Effector memory CD4-positive, alpha-beta T cell (primary cell): ENCODE measurements around the gene HIRA.

Experiments used
- DNase-seq, 3 donors: peaks; one replicate each; pipeline ENCODE4 v3.0.0-alpha.2; 2020
- H3K27ac ChIP-seq: 2 replicates; pipeline ENCODE4 v1.7.0; 2013; ENCODE audit warnings: mild to moderate bottlenecking, low read length, moderate library complexity; ENCODE audit not compliant: insufficient read depth, poor library complexity, severe bottlenecking
- H3K27me3 ChIP-seq: replicated peaks from 2 replicates; pipeline ENCODE4 v1.7.0; 2013; ENCODE audit warnings: mild to moderate bottlenecking, low read length; ENCODE audit not compliant: insufficient read depth, control insufficient read depth, poor library complexity, severe bottlenecking
- H3K36me3 ChIP-seq: 2 replicates; pipeline ENCODE4 v1.7.0; 2013; ENCODE audit warnings: mild to moderate bottlenecking, low read length, moderate library complexity; ENCODE audit not compliant: control insufficient read depth, insufficient read depth
- H3K4me1 ChIP-seq: 2 replicates; pipeline ENCODE4 v1.7.0; 2013; ENCODE audit warnings: low read length, mild to moderate bottlenecking; ENCODE audit not compliant: control insufficient read depth, insufficient read depth, poor library complexity, severe bottlenecking
- H3K4me3 ChIP-seq: 2 replicates; pipeline ENCODE4 v1.7.0; 2013; ENCODE audit warnings: low read length, low read depth, mild to moderate bottlenecking; ENCODE audit not compliant: insufficient read depth, poor library complexity, severe bottlenecking
- H3K9me3 ChIP-seq: 2 replicates; pipeline ENCODE4 v1.7.0; 2013; ENCODE audit warnings: mild to moderate bottlenecking, low read length, moderate library complexity; ENCODE audit not compliant: control insufficient read depth

The HIRA gene

DNA sequence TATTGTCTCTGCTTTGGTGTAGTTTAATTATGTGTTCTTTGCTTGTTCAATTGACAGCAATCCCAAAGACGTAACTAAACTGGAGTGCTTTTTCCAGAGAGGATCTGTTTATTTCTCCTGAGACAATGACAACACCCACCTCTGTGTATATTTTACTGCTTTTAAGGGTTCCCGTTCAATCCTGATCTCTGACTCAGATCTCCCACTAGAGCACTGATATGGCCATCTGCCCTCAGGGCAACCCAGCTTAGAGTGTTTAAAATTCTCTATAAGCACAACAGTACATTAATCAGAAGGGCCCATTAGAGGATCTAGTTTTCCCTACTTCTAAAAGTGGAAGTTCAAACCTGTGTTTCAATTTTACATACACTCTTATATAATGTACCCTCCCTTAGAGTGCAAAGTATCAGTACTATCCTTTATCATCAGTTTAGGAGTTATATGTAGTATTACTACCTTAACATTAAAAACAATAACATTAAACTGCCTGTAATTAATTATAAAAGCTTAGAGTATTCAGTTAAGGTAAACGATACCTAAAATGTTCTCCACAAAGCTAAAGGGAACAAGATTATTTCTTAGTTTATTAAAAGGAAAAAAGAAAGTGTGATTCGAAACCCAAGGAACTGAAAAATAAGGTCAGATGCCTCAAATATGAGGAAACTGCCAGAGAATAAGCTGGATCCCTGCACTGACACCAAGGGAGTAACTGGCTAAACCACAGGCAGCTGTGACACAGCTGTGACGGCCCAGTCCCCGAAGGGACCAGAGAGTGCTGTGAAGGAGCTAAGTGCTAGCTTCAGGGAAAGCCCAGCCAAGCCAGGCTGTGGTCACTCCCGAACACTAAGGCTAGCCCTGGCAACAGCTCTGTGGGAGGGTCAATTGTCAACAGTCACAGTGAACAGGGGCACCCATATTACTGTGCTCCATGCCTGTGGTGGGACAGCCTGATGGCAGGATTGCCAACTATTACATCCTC lies 32.2 kb upstream of the HIRA start:
- Histone ChIP-seq H3K4me1 (no peaks in the 10 kb centered on the region), H3K9me3 (no peaks in the 10 kb centered on the region), H3K27me3 (no peaks in the 10 kb centered on the region), H3K36me3 (peaks cover 42% of the 10 kb centered on the region), H3K4me3 (no peak overlapping the region), H3K27ac (no peak overlapping the region)
- DNase-seq: no peak

DNA sequence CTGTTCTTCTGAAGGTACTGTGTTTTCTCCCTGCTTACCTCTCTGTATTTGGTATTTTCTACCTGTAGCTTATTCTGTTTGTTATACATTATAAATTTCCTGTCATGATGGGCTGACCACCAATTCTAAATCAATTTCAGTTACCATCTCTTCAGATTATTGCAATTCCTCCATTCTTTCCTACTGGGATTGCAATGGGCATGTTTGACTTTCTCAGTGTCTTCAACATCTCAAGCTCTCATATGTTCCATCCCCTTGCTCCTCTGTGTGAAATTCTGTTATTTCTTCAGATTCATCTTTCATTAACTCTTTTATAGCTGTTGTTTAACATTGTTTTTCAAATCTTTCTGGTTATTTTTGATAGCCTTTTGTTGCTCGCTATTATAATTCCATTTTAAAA lies 31.5 kb upstream of the HIRA start:
- Histone ChIP-seq H3K36me3 (peaks cover 38% of the 10 kb centered on the region), H3K4me1 (no peaks in the 10 kb centered on the region), H3K4me3 (no peak overlapping the region), H3K27ac (no peak overlapping the region), H3K27me3 (no peaks in the 10 kb centered on the region), H3K9me3 (no peaks in the 10 kb centered on the region)
- no peak for DNase-seq

DNA sequence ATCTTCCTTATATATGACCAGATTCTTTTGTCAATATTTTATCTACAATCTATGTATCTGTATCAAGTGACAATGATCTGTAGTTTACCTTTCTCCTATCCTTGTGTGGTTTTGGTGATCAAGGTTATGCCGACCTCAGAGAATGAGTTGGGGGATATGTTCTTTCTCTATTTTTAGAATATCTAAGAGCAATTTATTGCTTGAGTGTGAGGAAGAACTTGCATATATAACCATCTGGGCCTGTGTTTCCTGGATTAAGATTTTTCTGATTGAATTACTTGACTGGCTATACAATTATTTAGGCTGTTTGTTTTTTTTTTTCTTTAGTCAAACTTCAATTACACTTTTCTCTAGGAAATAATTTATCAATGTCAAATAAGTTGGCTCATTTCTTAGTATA lies 30.0 kb upstream of the HIRA start:
- Histone ChIP-seq H3K27ac (no peak overlapping the region), H3K36me3 (peaks cover 36% of the 10 kb centered on the region), H3K4me3 (no peak overlapping the region), H3K9me3 (no peaks in the 10 kb centered on the region), H3K4me1 (no peaks in the 10 kb centered on the region), H3K27me3 (no peaks in the 10 kb centered on the region)
- DNase-seq: no peak

DNA sequence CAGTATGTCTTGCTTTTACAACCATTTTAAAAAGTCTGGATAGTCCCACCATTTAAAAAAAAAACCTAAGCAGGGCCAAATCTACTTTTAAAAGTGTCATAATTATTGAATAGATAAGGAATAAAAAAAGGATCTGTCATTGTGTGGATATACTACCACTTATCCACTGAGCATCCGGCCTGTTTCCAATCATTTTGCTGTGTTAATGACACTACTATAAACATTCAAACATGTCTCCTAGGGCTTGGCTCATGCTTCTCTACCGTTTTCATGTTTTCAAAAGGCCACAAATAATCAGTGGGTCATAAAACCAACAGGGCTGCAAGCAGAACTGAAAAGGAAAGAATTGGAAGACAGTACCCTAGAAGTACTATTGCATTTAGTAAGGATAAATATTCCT lies 28.5 kb upstream of the HIRA start:
- Histone ChIP-seq H3K27me3 (no peaks in the 10 kb centered on the region), H3K4me1 (no peaks in the 10 kb centered on the region), H3K9me3 (no peaks in the 10 kb centered on the region), H3K27ac (no peak overlapping the region), H3K36me3 (peaks cover 37% of the 10 kb centered on the region), H3K4me3 (no peak overlapping the region)
- no peak for DNase-seq

DNA sequence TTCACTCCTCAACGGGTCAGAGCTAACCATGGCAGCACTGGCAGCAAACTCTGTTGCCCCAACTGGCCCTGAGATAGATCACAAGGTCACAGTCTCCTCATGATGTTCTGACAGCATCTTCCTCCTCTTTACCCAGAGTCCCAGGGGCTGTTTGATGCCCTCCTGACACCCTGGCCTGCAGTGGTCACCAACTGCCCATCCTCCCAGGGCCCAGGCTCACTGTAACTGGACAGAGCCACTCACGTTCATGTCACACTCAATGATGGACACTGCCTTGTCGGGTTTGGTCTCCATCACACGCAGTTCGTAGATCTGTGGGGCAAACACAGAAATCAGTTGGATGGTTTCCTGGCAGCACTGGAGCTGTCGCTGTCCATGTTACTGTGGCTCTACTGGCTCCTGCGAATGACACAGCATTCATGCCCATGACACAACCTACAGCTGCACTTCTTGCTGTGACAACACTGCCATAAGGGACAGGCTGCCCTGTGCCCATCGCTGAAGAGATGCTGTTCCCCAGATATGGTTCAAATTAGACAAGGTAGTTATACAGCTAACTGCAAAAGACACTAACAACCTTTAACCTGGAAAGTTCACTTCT lies 26.4 kb upstream of the HIRA start:
- H3K9me3 ChIP-seq: no peaks in the 10 kb centered on the region
- H3K36me3 ChIP-seq: peaks cover 50% of the 10 kb centered on the region
- no peak overlapping the region for H3K4me3 ChIP-seq
- no peaks in the 10 kb centered on the region for H3K27me3 ChIP-seq
- H3K4me1 ChIP-seq: no peaks in the 10 kb centered on the region
- no peak overlapping the region for H3K27ac ChIP-seq
- no peak for DNase-seq

DNA sequence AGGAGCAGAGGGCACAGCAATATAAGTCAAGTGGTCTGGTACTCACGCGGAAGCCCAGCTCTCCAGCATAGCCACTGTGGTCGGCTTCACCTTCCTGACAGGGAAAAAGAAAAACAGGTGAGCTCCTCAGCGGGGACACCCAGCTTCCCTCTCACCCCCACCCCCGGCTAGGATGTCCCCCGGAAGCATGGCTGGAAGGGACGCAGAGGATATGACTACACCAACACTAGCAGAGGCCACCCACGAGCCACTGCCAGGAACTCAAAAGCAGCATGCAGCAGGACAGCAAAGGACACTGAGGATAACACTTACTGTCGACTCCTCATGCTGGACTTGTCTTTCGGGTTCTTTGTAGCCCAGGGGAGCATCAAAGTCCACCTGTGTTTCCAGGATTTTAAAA lies 25.0 kb upstream of the HIRA start:
- Histone ChIP-seq H3K4me1 (no peaks in the 10 kb centered on the region), H3K27me3 (no peaks in the 10 kb centered on the region), H3K36me3 (peaks cover 62% of the 10 kb centered on the region), H3K27ac (no peak overlapping the region), H3K9me3 (no peaks in the 10 kb centered on the region), H3K4me3 (no peak overlapping the region)
- DNase-seq: no peak

DNA sequence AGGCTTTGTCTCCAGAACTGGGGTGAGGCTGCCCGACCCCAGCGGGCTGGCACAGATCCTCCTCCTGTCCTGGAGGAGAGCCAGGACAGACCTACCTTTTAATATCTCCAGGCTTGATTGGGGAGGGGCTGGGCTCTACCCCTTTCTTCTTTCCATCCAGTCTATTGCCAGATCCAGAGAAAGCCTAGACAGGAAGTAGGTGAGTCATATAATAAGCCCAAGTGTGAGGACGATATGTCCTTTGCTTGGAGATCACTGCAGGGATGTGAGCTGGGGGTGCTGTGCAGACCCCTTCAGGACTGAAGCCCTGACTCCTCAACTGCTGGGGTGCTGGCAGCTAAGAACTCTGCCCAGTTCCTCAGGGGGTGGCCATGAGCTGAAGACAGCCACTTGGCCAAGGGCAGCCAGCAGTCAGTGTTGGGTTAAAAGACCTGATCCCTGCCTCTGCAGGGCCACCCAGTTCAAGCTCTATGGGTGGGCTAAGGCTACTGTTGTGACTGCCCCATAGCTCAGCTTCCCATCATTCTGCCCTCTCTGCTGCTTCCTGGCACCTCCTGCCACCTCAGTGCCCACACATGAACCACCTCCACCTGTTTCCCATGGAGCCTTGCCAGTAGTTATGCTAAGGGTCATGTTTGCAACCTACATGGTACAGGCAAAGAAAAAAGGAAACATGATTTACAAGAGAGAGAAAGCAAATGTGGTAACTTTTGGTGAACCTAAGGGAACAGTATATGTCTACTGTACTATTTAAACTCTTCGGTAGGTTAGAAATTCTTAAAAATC lies 24.2 kb upstream of the HIRA start:
- H3K36me3 ChIP-seq: peaks cover 62% of the 10 kb centered on the region
- no peak overlapping the region for H3K27ac ChIP-seq
- H3K27me3 ChIP-seq: no peaks in the 10 kb centered on the region
- no peaks in the 10 kb centered on the region for H3K4me1 ChIP-seq
- no peak for DNase-seq
- no peak overlapping the region for H3K4me3 ChIP-seq
- H3K9me3 ChIP-seq: no peaks in the 10 kb centered on the region

DNA sequence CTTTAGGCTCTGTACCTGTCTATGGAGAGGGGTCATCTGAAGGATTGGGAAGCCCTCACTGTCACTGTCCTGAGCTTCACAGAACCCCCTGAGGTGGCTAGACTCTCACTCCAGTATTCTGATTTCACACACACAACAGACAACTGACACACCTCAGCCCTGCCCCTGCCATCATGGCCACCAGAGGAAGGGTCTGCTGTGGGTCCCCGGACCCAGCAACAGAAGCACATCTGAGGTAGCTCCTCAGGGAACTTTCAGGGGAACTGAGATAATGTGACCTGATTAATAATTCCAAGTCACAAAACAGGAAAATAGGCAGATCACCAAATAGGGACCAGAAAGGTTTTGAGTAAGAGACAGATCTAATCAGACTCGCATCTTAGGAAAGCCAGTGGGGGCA lies 23.5 kb upstream of the HIRA start:
- Histone ChIP-seq H3K9me3 (no peaks in the 10 kb centered on the region), H3K27ac (no peak overlapping the region), H3K4me1 (no peaks in the 10 kb centered on the region)

DNA sequence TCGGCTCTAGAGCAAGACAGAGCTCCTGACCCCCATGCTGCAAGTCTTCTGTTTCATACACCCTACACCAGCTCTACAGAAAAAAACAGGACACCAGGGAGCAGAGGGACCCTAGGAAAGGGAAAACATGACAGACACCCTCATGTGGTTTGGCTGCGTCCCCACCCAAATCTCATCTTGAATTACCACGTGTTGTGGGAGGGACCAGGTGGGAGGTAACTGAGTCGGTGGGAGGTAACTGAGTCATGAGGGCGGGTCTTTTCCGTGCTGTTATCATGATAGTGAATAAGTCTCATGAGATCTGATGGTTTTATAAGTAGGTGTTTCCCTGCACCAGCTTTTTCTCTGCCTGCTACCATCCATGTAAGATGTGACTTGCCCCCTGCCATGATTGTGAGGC lies 22.6 kb upstream of the HIRA start:
- DNase-seq: no peak
- H3K9me3 ChIP-seq: no peaks in the 10 kb centered on the region
- H3K27me3 ChIP-seq: no peaks in the 10 kb centered on the region
- no peaks in the 10 kb centered on the region for H3K4me1 ChIP-seq
- peaks cover 62% of the 10 kb centered on the region for H3K36me3 ChIP-seq
- H3K27ac ChIP-seq: no peak overlapping the region
- no peak overlapping the region for H3K4me3 ChIP-seq

More for the DNA sequence above, 23.5 kb upstream of the HIRA start:
- no peak overlapping the region for H3K4me3 ChIP-seq
- no peak for DNase-seq
- H3K36me3 ChIP-seq: peaks cover 62% of the 10 kb centered on the region
- no peaks in the 10 kb centered on the region for H3K27me3 ChIP-seq

DNA sequence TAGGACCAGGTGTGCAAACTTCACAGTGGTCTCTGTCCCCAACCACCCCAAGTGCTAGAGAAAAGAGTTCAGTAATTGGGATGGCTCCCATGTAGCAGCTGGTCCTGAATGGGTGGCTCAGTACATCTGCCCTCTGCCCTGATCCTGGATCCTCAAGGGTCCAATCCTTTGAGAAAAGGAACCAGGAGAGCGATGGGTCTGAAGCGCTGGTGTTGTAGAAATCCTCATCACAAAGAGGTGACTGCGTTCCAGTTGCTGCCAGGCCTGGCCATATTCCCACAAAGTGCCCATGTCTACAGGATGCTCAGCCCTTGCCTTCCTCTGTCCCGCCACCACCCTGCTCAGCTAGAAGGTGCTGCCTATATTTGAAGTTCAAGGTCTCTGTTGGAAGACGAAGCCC lies 22.2 kb upstream of the HIRA start:
- no peak overlapping the region for H3K27ac ChIP-seq
- no peak overlapping the region for H3K4me3 ChIP-seq
- H3K36me3 ChIP-seq: peaks cover 62% of the 10 kb centered on the region
- DNase-seq: no peak
- H3K9me3 ChIP-seq: no peaks in the 10 kb centered on the region
- no peaks in the 10 kb centered on the region for H3K27me3 ChIP-seq
- H3K4me1 ChIP-seq: no peaks in the 10 kb centered on the region
